VCaP (cell line): Measurements from ENCODE around the gene CFL1.
A peak's percentile ranks its signal among the peaks of the same experiment; 100 is the strongest.

Experiments
- H3K27ac ChIP-seq: fragments of 450-650 bp; 2 replicates; pipeline ENCODE4 v1.5.1; 2017
- CTCF ChIP-seq: fragments of 450-650 bp; conservative IDR thresholded peaks from 2 replicates; pipeline ENCODE4 v1.5.1; 2017; ENCODE audit warnings: mild to moderate bottlenecking, moderate library complexity

CFL1 gene

GRCh38 chr11:65852508-65853245, 5.3 kb downstream of the CFL1 start:
- no peak for TF ChIP-seq CTCF
- no peak overlapping the region for H3K27ac ChIP-seq

- no peak for TF ChIP-seq CTCF
Measured at GRCh38 chr11:65851811-65852507, 6.0 kb downstream of the CFL1 start.

GRCh38 chr11:65851083-65851579, 6.8 kb downstream of the CFL1 start:
- H3K27ac ChIP-seq: no peak overlapping the region
- peak; percentile 58 for TF ChIP-seq CTCF

More at GRCh38 chr11:65851811-65852507, 6.0 kb downstream of the CFL1 start:
- H3K27ac ChIP-seq: no peak overlapping the region

GRCh38 chr11:65850217-65851082, 7.5 kb downstream of the CFL1 start:
- no peak for TF ChIP-seq CTCF
- H3K27ac ChIP-seq: no peak overlapping the region

GRCh38 chr11:65849771-65850216, 8.2 kb downstream of the CFL1 start:
- TF ChIP-seq CTCF: no peak
- H3K27ac ChIP-seq: peak overlapping the region; percentile 0; the same call in 1 of the 2 replicates

GRCh38 chr11:65849366-65849765, 8.6 kb downstream of the CFL1 start:
- H3K27ac ChIP-seq: peak overlapping the region; percentile 0; the same call in 1 of the 2 replicates
- TF ChIP-seq CTCF: no peak

GRCh38 chr11:65848693-65849092, 9.3 kb downstream of the CFL1 start:
- H3K27ac ChIP-seq: peak overlapping the region; percentile 0; the same call in 1 of the 2 replicates
